GM19238 (cell line): ENCODE data around the gene ZNF692.

Experiments
- DNase-seq: peaks from one replicate; pipeline ENCODE4 v3.0.0; 2011; ENCODE audit warnings: low spot score; ENCODE audit not compliant: insufficient read length

ZNF692 gene

DNA sequence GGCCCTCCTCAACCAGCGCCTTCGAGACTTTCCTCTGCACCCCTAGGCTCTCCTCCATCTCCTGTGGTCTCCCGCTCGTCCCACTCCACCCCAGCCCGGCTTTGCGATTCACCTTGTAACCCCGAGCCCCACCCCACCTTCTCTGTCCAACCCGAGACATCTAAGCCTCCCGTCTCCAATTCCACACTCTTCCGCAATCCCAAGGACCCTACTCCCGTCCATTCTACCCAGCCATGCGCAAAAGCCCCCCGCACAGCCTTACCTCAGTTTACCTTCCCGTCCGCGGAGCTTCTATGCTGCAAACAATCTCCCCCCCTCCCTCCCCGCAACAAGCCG is 33.3 kb downstream of the ZNF692 start:
- DNase-seq: no peak

DNA sequence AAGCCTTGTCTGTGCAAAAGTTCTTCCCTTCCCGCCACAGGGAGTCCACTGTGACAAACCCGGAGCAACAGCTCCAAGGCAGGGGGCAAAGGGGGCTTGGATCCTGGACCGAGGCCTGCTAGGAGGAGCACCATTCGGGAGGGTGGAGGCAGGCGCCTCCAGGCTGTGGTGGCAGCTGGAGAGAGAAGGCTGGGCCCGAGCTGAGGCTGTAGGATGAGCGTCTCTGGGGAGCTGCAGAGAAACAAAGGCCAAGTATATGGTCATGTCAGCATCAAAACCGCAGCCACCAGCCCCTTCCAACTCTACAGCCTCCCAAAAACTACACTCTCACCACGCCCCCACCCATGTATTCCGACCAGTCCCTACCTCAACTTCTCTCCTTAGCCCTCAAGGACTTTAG is 33.7 kb downstream of the ZNF692 start:
- DNase-seq: no peak

DNA sequence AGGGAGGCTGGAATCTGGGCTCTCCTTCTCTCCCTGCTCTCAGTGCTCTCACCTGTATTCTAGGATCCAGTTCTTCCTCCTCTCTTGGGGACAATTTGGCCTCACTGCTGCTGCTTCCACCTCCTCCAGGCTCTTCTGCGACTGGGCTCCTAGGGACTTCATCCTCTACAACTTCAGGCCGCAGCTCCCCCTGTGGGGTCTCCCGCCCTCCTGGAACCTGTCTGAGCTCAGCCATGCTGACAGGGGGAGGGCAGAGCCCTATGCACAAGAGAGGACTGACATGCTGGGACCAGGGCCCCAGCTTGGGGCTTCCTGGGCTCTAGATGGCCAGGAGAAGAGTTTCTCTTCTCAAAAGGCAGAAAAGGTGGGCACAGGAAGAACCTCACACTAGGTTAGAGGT is 34.2 kb downstream of the ZNF692 start:
- DNase-seq: no peak

DNA sequence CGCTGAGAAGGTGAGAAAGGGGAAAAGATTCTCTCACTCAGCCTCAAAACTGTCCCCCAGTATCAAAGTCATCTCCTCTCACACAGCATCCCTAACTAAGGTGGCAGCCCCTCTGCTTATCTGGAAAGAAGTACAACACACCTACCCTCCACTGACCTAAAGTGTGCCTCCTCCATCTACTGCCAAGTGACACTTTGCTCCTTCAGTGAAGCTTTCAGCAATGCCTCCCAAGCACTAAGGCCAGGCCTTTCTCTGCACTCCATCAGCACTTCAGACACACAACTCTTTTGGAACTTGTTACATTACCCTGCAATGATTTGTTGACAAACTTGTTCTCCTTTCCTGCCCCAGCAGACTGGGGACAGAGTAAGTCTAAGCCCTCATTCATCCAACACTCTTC is 34.6 kb downstream of the ZNF692 start:
- DNase-seq: no peak

DNA sequence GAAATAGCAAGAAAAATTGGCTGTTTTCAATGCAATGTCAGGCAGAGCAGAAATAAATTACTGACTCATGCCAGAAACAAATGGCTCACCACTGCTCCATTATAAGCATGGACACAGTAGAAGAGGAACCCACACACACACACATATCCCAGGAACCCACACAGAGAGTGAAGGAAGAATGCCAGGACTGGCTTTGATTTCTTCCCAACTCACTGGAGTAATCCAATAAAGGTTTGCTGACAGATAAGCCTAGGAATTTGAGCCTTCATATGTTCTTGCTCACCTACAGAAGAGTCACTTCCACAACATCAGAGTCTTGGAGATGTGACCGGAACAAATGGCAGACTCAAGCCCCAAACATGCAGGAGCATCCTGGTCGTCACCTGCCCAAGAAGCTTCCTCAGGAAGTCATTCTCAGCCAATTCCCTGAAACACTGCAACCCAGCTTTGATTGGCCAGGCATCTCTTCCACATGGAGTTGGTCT is 35.3 kb downstream of the ZNF692 start:
- DNase-seq: no peak

DNA sequence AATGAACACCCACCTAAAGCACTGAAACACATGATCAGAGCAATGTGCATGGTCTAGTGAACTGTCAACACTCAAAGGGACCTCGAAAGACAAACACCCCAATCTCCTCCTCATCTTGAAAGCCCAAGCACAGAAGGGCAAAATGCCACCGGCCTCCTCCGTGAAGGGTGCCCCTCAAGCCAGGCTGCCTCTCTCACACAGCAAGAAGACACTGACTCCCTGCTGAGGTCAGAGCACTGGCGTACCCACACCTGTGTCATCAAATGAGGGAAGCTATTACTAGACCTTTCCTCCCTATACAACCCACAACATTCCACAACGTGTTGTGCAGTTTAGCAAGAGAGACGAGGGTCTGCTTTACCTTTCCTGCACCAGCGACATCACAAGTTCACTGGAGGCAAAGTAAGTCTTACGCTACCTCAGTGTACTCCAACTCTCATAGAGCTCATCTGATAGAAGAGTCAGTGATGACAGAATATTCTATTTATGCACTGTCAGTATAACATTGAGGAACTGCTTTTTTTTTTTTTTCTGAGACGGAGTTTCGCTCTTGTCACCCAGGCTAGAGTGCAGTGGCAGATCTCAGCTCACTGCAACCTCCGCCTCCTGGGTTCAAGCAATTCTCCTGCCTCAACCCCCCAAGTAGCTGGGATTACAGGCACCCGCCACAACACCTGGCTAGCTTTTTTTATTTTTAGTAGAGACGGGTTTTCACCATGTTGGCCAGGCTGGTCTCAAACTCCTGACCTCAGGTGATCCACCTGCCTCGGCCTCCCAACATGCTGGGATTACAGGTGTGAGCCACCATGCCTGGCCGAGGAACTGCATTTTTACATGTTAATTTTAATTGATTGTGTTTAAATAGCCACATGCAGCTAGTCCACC is 36.5 kb downstream of the ZNF692 start:
- DNase-seq: no peak

DNA sequence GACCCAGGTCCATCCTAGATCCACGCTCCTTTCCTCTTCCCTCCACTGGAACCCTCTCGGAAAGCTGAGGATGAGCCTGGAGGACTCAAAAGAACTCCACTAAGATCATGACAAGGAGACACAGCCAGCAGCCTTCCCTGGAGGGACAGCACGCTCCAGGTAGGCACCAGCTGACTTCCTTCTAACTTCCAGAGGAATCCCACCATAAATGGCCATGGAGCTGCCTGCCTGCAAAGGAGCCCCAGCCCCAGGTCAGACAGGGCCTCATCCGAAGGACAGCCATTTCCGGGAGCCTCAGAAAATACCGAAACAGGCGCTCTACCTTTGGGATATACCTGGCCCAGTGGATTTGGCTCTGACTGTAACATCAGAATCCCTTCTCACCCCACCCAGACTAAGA is 37.2 kb downstream of the ZNF692 start:
- DNase-seq: no peak

DNA sequence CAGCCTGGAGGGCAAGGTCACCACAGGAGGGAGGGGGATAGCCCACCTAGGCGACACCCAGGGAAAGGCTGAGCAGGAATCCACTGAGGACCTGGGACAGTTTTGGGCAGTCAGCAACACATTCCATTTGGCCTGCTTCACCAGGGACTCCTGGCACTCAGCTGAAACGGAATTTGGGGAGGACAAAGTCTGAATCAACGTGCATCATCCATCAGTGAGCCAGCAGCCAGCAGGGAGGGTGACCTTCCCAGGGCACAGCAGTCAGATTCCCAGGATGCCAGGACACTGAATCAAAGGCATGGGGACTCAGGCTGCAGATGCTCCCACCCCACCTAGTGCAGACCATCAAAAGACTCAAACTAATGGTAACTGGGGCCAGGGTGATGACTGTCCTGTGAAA is 37.8 kb downstream of the ZNF692 start:
- no peak for DNase-seq

DNA sequence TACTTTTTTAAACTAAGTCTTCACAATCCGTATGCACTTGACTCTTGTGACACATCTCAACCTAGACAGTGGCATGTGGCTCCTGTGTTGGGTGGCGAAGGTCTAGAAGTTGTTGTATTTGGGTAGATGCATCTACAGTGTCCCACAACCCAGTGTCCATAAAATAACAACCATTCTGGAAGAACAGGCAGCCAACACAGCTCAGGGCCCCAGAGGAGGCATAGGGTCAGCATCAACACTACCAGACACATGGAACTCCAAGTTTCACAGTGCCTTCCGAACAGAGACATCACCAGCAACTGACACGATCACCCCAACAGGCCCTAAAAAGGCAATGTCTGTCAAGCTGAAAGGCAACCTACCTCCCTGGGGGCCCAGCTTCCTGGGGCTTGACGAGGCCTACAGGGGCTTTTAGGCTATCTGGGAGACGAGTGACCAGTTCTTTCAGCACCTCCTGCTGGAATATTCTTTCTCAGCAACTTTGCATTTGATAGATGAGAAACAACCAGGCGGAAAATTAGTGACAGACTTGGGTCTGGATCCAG is 38.8 kb downstream of the ZNF692 start:
- DNase-seq: no peak

DNA sequence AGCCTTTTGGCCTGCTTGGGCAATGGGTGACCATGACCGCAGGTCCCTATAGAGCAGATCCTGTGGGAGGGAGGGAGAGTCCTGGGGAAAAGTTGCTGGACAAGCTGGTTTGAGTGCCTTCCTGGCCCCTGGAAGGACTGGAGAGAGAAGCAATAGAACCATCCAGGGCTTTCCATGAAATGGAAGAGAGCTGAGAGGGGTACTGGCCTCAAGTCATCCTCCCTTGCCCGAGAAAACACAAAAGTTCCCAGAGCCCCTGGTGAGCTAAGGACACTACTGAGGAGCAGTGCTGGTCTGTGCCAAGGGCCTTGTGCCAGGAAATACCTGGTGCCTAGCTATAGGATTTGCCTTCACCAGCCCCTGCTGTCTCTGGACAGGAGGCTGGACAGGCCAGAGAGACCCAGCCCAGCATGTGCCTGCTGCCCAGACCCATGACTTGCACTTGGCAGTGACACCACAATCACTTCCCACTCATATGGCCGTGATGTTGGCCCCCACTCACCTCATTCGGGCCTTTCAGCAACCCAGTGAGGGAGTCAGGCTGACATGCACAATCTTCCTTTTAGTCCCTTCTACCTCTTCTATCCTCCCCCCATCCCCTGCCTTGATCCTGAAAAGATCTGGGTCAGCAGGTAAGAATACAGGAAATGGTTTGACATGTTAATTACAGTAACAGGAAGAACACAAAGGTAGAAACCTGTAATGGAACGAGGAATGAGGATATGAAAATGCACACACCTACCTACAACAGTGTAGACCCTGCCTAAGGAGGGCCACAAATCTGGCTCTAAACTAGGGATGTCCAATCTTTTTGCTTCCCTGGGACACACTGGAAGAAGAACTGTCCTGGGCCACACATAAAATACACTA is 40.1 kb downstream of the ZNF692 start:
- DNase-seq: no peak

DNA sequence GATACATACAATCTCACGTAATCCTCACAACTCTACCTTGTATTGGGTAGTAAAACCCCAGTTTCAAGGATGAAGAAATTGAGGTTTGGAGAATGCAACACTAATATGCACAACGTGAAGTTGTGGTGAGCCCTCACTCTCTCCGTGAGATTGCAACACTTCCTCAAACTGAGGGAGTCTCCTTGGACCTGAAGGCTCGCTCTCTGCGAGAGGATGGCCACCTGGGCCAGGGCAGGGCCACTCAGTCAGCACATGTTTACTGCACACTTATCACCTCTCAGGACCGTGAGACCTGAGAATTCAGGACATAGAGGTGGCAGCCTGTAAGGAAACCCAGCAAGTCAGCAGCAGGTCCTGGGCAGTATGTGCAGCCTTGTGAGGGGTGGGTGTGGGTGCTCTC is 41.8 kb downstream of the ZNF692 start:
- no peak for DNase-seq

DNA sequence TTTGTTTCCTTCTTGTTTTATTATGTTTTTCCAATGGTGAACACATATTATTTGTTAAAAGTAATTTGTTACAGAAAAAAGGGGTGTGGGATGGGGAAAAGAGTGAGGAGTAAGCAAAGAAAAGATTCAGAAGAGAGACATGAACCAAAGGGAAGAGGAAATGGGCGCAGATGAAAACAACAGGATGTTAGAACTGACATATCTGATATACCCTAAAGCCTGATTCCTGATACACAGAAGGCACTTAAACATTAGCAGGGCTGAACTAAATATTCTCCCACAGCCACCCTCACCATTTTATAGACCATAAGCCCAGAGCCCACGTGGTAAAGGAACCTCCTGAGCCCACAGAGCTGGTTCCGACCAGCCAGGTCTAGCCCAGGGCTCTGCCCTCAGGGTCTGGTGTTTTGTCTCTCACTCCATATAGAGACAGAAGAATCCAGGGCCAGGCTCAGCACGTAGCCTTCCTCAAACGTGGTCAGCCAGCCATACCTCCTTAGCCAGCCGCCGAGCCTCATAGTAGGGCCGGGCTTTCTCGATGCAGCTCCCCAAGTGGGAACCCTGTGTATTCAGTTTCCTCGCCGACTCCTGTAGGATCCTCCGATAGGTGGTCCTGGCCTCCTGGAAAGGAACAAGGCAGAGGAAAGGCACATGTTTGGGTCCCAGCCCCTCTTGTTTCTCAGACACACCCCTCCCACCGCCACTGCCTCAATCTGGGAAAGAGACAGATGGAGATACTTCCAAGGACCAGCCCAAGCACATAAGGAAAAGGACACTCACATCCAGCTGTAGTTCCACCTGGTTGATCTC is 42.6 kb downstream of the ZNF692 start:
- DNase-seq: no peak

DNA sequence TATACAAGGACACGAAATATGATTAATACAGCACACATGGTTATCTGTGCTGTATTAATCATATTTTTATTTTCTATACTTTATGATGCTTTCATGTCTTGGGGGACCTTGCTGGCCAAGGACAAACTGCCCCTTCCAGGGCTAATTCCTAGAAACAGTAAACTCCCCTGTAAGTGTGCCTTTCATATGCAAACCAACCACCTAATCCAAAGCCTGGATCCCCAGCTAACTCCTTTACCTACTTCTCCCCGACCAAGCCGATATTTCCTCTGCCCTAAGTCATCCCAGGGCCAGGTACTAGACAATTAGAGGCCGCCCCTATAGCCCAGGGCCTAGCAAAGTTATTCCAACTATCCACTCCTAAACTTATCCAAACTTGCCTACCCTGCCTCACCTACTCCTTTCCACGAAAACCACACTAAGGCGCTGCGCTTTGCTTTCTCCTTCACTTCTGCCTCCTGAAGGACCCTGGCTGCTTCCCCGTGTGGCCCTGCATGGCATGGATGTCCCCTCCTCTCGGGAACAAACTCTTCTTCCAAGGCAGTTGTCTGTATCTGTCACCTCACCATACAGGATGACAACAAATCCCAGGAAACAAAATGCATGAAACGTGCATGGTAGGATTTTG is 43.4 kb downstream of the ZNF692 start:
- DNase-seq: no peak

DNA sequence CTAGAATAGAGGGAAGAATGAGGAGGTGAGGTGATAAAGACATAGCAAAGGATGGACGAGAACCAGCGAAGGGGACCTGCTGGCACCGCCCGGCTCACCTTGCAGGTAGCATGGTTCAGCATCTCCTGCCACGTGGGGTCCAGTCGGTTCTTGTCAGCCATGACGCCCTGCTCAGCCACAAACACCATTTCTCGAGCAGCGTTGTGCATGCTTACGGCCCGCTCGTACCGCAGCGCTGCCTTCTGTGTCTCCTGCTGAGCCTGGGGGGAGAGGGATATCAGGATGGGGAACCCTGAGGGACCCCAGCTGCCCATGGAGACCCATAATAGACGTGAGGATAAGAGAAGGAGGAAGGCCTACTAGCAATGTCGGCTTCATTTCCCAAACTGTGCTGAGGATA is 44.5 kb downstream of the ZNF692 start:
- DNase-seq: no peak

DNA sequence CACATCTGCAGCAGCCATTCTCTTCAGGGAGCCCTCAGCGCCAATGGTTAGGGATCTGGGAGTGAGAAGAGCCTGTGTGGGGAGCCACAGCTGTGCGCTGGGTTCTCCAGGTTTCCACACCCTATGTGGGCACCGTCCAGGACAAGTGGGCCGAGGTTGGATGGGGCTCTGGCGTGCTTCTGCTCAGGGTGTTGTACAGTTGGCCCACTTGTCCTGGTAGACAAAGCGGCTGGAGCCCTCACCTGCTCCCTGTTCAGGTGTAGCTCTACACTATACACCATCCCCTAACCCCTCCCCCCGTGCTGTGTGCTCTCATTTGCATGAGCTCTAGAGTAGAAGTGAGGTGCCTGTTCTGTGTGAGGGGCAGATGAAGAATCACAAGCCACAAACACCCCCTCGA is 45.3 kb downstream of the ZNF692 start:
- no peak for DNase-seq

DNA sequence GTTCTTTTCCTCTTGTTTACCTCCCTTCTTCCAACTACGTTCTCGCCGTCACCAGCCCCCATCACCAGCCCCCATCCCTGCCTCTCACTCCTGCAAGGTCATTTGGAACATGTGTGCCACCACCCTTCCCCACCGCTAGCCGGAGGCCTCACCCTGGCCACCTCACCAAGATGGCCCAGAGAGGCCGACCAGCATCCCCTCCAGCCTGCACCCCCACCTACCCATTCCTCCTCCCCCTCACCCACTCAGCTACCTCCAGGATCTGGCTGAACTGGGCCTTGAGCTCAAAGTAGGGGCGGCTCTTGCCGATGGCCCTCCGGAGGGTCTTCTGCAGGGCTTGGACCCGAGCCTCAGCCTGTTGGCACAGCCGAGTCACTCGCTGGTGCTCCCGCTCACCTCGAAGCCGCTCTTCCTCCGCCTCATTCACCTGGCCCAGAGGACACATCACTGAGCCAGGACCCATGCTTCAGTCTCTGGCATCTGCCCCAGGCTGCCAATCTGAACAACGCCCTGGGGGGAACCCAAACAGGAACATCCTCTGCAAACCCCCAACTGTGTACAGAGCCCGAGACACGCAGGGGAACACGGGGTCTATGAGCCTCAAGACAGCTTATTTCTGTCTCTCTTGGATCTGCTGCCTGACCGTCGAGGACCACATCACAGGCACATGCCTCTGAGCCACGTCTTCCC is 46.0 kb downstream of the ZNF692 start:
- DNase-seq: no peak

DNA sequence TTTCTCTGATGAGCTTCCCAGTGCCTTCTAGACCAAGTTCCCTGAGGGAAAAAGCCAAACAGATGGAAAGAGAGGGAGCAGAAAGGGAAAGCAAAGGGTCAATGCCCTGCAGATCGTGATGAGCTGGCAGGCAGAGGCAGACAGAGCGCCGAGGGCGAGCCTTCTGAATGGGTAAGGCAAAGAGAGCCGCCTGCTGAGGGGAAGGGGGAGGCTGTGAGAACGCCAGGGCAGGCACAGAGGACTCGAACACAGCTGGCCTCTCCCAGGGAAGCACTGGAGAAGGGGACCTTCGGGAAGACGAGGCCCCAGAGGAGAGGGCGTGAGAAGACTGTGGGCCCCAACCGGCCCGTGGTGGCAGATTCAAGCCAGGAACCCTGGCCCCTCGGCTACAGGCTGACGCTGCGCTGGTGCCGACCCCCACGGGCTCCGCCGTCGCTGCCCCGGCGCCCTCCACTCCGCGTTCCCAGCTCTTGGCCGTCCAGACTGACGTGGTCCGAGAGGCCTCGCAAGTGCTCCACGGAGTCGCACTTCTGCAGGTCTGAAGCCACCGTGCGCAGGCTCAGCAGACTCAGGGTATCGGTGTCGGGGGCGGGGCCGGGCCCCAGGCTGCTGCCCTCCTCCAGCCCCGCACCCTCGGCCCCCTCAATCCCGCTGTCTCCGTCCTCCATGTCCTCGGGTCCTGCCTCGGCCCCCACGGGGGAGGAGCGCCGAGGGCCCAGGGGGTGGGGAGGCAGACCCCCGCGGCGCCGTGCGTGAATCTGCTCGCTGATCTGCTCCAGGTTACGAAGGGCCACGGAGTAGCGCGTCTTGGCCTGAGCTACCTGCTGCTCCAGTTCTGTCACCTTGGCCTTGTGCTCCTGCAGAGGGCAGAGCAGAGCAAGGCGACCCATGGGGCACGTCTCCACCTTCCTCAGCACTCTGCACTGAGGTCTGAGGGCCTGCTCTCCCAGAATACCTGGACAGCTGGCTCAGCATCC is 47.1 kb downstream of the ZNF692 start:
- DNase-seq: no peak

DNA sequence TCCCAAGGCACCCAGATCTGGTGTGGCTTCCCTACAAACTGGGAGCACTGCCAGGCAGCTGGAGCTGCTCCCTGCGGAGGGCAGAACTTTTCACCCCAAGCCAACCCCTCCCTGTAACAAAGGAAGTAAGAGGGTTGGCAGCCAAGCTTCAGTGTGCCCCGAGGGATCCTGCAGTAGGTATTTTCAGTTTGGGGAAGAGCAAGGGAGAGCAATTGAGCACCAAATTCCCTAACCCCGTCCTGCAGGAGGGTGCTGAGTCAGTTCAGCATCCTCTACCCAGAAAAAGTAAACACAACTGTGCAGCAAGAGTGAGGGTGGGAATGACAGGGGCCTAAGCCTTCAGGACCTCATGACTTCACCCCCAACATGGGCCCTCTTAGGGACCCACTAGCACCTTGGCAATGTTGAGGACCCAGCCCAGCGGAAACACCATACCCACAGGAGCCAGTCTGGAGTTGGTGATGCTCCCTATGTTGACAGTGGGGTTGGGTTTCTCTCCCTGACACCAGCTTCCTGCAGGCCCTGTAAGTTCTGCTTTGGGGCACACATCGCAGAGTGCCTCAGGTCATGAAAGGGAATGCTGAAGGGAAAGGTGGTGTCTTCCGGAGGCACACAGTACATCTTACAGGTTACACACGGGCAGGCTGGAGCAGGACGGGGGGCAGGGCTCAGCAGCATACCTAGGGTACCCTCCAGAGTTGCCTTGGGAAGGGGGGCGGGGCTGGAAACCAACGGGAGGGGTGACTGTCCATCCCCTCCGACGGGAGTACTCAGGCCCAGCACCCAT is 48.0 kb downstream of the ZNF692 start:
- no peak for DNase-seq
